Stimulated activated CD4-positive, alpha-beta T cell treated with anti-CD3 and anti-CD28 coated beads, Interleukin-12 subunit alpha, Interleukin-12 subunit beta, amount 100 ng/mL, for 4 hours (primary cell): ENCODE measurements around the gene PLA2G2F.

ENCODE experiments used
- DNase-seq: peaks from one replicate; pipeline ENCODE4 v3.0.0-alpha.2; 2020

PLA2G2F gene

DNA sequence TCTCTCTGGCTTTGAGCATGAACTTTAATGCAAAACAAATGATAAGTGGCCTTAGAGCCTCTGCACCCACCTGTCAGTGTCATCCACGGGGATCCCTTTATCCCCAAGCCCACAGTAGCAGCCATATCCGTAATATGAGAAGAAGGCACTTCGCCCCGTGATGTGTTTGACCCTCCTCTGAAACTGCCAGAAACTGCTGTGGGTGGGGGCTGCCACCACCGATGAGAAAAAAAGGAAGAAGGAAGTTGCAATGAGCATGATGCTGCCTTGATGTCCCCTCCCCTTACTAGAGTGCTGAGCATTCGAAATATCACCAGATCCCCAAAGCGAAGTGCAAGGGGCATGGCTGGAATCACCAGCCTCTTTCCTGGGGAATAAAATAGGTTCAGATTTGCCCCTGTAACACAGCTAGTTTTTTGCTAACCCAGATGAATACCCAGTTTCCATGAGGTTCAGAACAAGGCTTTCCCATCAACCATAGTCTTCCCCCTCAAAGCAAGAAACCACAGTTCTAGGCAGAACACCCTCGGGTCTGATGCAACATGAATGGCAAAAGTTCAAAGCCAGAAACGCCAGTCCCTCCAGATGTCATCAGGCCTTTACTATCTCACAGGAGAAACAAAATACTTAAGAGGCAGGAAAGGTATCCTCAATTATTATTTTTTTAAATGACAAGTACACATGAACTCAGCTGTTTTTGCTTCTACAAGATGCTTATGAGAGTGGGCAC, 36.0 kb downstream of the PLA2G2F start:
- DNase-seq = no peak

- DNase-seq = no peak
Observed at GRCh38 chr1:20178634-20179370, 39.7 kb downstream of the PLA2G2F start.

GRCh38 chr1:20179371-20180128, 40.4 kb downstream of the PLA2G2F start:
- DNase-seq = no peak

- no peak for DNase-seq
Observed at GRCh38 chr1:20180129-20180843, 41.2 kb downstream of the PLA2G2F start.

GRCh38 chr1:20180844-20181207, 41.7 kb downstream of the PLA2G2F start:
- no peak for DNase-seq

GRCh38 chr1:20182415-20182814, 43.3 kb downstream of the PLA2G2F start:
- no peak for DNase-seq

- no peak for DNase-seq
Observed at GRCh38 chr1:20183035-20183434, 43.9 kb downstream of the PLA2G2F start.

DNA sequence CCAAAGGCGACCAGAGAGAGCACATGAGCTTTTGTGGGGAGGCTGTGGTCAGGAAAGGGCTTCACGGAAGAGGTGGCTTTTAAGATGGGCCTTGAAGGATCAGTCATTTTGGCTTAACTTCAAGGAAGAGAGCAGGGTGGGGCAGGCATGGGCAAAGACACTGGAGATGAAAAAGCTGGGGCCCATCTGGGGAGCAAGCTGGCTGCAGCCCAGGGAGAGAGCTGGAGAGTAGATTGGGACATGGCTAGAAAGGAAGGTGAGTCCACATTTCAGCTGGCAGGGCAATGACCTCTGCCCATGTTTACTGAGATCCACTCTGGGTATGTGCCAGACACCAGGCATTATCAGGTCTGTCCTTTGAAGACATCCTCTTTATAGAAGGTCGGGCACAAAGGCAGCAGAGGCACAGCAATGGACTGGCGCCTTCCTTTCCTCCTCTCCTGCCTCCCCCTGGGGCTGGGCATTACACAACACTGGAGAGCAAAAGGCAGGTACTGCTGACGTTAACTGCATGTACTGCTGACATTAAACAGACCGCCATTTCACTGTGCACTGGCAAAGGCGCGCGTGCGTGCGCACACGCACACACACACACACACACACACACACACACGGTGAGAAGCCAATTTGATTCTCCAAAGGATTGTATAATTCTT, 44.6 kb downstream of the PLA2G2F start:
- DNase-seq = no peak

DNA sequence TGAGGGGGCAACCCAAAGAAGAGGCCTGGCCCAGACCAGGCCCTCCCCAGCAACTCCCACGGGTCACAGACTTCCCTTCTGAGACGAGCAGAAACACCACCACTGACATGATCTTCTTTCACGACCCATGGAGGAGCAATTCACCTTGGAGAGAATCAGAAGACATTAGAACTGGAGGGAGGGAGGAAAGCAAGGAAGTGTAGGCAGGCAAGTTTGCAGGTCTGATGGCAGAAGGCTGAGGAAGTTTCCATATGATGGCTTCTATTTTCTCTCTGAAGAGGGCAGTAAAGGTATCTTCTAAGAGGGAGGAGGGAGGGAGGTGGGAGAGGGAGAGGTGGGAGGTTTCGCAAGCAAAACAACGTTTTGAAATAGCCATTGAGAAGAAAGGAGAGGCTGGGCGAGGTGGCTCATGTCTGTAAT, 45.4 kb downstream of the PLA2G2F start:
- no peak for DNase-seq

- peak; percentile 40 for DNase-seq
Observed at GRCh38 chr1:20184997-20185833, 46.1 kb downstream of the PLA2G2F start.

- DNase-seq = peak; percentile 59
Observed at GRCh38 chr1:20185834-20186782, 47.0 kb downstream of the PLA2G2F start, which contains the start of the genes PLA2G2C and UBXN10. Gene PLA2G2C, minus strand, starts transcription at chr1:20186518. Its CDS starts 9,155 bp downstream, at chr1:20177363. Gene UBXN10, plus strand, starts transcription at chr1:20186096. Its CDS starts 4,466 bp downstream, at chr1:20190562.

DNA sequence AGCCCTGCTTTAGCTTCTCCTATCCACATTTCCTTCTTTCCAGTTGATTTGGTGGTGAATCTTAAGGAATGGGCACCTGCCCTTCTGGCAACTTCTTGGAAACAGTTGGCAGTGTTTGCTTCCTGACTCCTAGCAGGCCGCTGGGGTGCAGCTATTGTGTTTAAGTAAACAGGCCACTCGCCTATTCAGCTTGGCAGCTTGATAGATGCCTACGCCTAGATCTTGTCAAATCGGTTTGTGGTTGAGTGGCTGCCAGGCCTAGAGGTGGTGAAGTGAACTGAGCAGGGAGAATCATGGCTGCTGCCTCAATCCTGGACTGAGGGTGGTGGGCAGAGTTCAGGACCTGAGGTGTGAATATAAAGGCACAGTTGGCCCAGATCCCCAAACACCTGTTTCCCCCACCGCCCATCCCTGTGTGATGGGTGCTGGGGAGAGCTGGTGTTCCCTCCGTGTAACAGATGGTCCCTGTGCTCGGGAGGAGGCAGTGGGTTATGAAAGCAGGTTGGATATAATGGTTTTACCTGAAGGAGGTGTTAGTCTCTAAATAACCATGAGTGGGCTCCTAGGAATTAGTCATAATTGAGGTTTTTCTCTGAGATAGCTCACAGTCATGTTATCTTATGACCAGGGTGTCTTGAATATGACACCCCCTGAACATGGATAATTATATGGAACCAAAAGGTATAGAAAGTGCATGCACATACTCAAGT, 48.1 kb downstream of the PLA2G2F start:
- no peak for DNase-seq

GRCh38 chr1:20187813-20188454, 48.8 kb downstream of the PLA2G2F start:
- no peak for DNase-seq

GRCh38 chr1:20188455-20188817, 49.3 kb downstream of the PLA2G2F start:
- DNase-seq = no peak

DNA sequence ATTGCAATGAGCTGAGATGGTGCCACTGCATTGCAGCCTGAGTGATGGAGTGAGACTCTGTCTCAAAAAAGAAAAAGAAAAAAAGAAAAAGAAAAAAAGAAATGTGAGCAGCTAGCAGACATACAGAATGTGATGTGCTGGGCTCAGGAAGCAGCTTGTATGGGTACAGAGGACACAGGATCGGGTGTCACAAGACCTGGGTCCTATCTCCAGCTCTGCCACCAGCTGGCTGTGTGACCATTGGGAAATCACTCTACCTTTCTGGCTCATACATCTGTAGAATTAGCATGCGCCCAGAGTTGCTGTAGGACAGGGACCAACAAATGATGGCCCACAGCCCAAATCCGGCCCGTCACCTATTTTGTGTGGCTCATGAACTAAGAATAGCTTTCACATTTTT, 50.5 kb downstream of the PLA2G2F start:
- no peak for DNase-seq

DNA sequence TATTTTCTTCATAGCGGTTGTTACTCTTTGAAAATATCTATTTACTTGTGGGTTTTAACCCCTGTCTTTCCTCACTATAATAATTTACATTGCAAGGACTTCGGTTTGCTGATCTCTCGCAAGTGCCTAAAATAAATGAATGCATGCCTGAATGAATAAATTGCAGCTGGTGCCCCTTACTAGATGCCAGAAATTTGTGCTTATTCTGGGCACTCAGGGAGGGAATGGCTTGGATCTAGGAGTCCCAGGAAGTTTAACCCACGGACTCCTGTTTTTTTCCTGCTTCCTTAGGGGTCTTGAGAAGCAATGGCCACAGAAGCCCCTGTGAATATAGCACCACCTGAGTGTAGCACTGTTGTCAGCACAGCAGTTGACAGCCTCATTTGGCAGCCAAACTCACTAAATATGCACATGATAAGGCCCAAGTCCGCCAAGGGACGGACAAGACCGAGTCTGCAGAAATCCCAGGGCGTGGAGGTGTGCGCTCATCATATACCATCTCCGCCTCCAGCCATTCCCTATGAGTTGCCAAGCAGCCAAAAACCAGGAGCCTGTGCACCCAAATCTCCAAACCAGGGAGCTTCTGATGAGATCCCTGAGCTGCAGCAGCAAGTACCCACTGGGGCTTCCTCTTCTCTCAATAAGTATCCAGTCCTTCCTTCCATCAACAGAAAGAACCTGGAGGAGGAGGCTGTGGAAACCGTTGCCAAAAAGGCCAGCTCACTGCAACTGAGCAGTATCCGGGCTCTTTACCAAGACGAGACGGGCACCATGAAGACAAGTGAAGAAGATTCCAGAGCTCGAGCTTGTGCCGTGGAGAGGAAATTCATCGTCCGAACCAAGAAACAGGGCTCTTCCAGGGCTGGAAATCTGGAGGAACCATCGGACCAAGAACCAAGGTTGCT, 51.4 kb downstream of the PLA2G2F start:
- no peak for DNase-seq

DNA sequence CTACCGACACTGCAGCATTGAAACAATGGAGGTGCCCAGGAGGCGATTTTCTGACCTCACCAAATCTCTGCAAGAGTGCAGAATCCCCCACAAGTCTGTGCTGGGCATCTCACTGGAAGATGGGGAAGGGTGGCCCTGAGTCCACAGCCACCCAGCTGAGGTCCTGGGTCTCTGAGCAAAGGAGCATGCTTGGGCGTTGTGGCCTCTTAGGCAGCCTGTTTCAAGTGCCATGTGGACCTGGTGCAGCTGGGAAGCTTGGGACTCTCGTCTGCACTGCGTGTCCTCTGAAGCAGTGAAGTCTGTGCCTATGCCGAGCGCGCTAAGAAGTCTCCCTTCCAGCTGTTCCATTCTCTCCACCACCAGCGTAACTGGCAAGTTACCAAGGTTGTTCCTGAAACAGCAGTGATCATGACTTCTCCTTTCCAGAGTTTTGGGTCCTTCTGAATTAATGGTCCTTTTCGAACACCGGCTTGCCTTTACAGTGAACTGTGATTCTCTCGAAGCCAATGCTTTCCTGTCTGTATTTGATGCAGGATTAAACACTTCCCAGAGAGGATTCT, 52.2 kb downstream of the PLA2G2F start:
- DNase-seq = no peak

DNA sequence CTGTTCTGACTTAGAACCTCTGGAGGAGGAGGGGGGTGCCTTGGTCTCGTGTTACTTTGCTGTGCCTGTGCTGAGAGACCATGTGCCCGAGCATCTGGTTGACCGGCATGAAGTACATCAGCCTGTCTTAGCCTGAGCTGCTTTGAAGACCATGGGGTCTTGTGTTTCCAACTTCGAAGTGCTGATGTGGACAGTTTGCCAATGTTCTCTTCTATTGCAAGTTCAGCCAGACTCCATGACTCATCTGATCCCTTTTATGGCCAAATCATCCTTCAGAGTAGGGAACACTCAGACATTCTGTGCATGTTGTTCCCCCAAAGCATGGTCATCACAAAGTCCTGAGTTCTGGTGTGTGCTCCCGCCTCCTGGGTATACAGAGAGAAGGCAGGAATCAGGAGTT, 53.2 kb downstream of the PLA2G2F start:
- no peak for DNase-seq
